HEK293T (cell line): ENCODE data around the gene ADGRB2.

ENCODE experiments used
- ARNT ChIP-seq: fragments of 450-650 bp; IDR thresholded peaks from 2 replicates; pipeline ENCODE4 v1.6.1; 2017; ENCODE audit warnings: mild to moderate bottlenecking
- BHLHE40 ChIP-seq: fragments of 450-650 bp; IDR thresholded peaks from 2 replicates; pipeline ENCODE4 v1.6.1; 2016; ENCODE audit warnings: mild to moderate bottlenecking, moderate library complexity, borderline replicate concordance
- ELF4 ChIP-seq: fragments of 450-650 bp; IDR thresholded peaks from 2 replicates; pipeline ENCODE4 v1.6.1; 2017; ENCODE audit warnings: antibody characterized with exemption
- FOXA1 ChIP-seq: fragments of 450-650 bp; IDR thresholded peaks from 2 replicates; pipeline ENCODE4 v1.6.1; 2016; ENCODE audit warnings: mild to moderate bottlenecking
- FOXK2 ChIP-seq: fragments of 450-650 bp; IDR thresholded peaks from 2 replicates; pipeline ENCODE4 v1.6.1; 2016; ENCODE audit warnings: mild to moderate bottlenecking
- FOXM1 ChIP-seq: fragments of 450-650 bp; IDR thresholded peaks from 2 replicates; pipeline ENCODE4 v1.6.1; 2017; ENCODE audit warnings: mild to moderate bottlenecking, borderline replicate concordance
- HDGF ChIP-seq: fragments of 450-650 bp; IDR thresholded peaks from 2 replicates; pipeline ENCODE4 v1.6.1; 2017; ENCODE audit warnings: antibody characterized with exemption, borderline replicate concordance
- L3MBTL2 ChIP-seq: fragments of 450-650 bp; conservative IDR thresholded peaks from 2 replicates; pipeline ENCODE4 v1.6.1; 2016; ENCODE audit warnings: mild to moderate bottlenecking
- LEF1 ChIP-seq: fragments of 450-650 bp; IDR thresholded peaks from 2 replicates; pipeline ENCODE4 v1.6.1; 2017; ENCODE audit warnings: mild to moderate bottlenecking, borderline replicate concordance
- NFRKB ChIP-seq: fragments of 450-650 bp; IDR thresholded peaks from 2 replicates; pipeline ENCODE4 v1.6.1; 2016; ENCODE audit warnings: mild to moderate bottlenecking, moderate library complexity
- SP1 ChIP-seq: fragments of 450-650 bp; IDR thresholded peaks from 2 replicates; pipeline ENCODE4 v1.6.1; 2017
- SUZ12 ChIP-seq: fragments of 450-650 bp; IDR thresholded peaks from 2 replicates; pipeline ENCODE4 v1.6.1; 2016; ENCODE audit warnings: mild to moderate bottlenecking
- TARDBP ChIP-seq: fragments of 450-650 bp; IDR thresholded peaks from 2 replicates; pipeline ENCODE4 v1.6.1; 2016
- ZNF384 ChIP-seq: fragments of 450-650 bp; IDR thresholded peaks from 2 replicates; pipeline ENCODE4 v1.6.1; 2016

- TF ChIP-seq SUZ12 (no peak), NFRKB (no peak), SP1 (no peak), LEF1 (no peak), ELF4 (no peak), FOXM1 (no peak), FOXA1 (no peak), ARNT (no peak), TARDBP (no peak), BHLHE40 (no peak), ZNF384 (no peak), FOXK2 (no peak), L3MBTL2 (no peak), HDGF (no peak)
Observed at GRCh38 chr1:31799196-31799894, 35.2 kb upstream of the ADGRB2 start.
